Mononuclear cell (primary cell): ENCODE results near the gene CXorf65. TPM values are rescaled to one million over a fixed set of nuclear protein-coding genes. Genes with fewer than 3 reads are reported as not detected.

Experiments
- H3K27me3 ChIP-seq: 2 replicates; pipeline ENCODE4 v1.6.0; 2011; ENCODE audit warnings: low read length, control low read depth; ENCODE audit not compliant: insufficient read depth
- H3K4me1 ChIP-seq: 2 replicates; pipeline ENCODE4 v1.5.1; 2011; ENCODE audit warnings: mild to moderate bottlenecking, low read length, control low read depth; ENCODE audit not compliant: insufficient read depth
- H3K4me3 ChIP-seq: 2 replicates; pipeline ENCODE4 v1.5.1; 2011; ENCODE audit warnings: mild to moderate bottlenecking, low read length, moderate library complexity
- H3K9me3 ChIP-seq: 2 replicates; pipeline ENCODE4 v1.5.1; 2011; ENCODE audit warnings: low read depth, mild to moderate bottlenecking, control low read depth, low read length
- total RNA-seq: library from RNA; depleted of rRNA; stranded (reverse); fragments of >200 nt; gene quantifications from one replicate; pipeline ENCODE4 v1.2.3, GENCODE V29; 2012

Gene CXorf65
- total RNA-seq, 1 donor: 22.4 TPM

- peaks cover 32% of the 10 kb centered on the region for H3K4me1 ChIP-seq
- H3K27me3 ChIP-seq: no peaks in the 10 kb centered on the region
- H3K4me3 ChIP-seq: peak overlapping the region; percentile 63
- H3K9me3 ChIP-seq: no peaks in the 10 kb centered on the region
Measured at GRCh38 chrX:71095981-71096759, 10.4 kb downstream of the CXorf65 start.

DNA sequence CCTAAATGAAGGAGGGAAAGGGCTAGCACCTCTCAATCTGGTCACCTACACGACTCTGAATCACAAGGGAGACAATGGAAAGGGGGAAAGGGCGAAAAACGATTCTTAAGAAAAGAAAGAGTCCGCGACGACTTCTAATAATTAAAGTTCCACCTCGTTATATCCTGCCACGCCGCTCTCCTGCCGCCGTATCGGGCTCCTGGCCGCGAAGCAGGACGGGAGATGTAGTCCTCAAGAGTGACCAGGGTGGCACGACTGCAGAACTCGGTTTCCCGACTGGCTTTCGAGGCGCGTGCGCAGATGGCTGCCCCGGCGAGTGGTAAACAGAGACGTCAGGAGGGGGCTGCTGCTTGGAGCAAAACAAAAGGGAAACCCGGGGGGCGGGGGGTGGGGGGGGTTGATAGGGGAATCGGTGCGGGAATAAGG, 11.0 kb downstream of the CXorf65 start, which contains the start of gene FOXO4:
Gene FOXO4 (plus strand): TSS at position 297 of the 426 bp plus-strand sequence. CDS start 678 bp downstream, outside the sequence.
- Histone ChIP-seq H3K9me3 (no peaks in the 10 kb centered on the region), H3K4me3 (peak within 1 kb of the TSS; percentile 63), H3K27me3 (no peaks in the 10 kb centered on the region), H3K4me1 (peaks cover 32% of the 10 kb centered on the region)

DNA sequence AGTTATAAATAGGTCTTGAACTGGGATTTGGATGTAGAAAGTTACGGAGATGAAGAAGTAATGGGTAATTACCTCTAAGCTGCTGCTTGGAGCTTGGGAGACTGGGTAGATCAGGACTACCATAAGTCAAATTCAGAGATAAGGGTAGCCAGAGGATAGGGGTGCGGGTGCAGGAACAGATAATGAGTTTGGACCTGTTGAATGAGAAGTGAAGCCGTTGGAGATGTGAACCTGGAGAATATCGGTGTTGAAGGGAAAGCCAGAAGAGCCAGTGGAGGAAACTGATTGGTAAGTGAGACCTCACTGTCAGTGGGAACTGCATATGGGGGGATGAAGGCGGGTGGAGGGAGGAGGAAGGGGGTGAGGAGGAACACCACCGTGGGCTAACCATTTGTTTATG, 11.5 kb downstream of the CXorf65 start:
- Histone ChIP-seq H3K9me3 (no peaks in the 10 kb centered on the region), H3K4me3 (peak overlapping the region; percentile 41), H3K27me3 (no peaks in the 10 kb centered on the region), H3K4me1 (peaks cover 32% of the 10 kb centered on the region)

- Histone ChIP-seq H3K9me3 (no peaks in the 10 kb centered on the region), H3K4me1 (peaks cover 4% of the 10 kb centered on the region), H3K27me3 (no peaks in the 10 kb centered on the region), H3K4me3 (no peak overlapping the region)
Measured at GRCh38 chrX:71091263-71091662, 15.3 kb downstream of the CXorf65 start.

GRCh38 chrX:71085900-71086299, 20.6 kb downstream of the CXorf65 start:
- H3K27me3 ChIP-seq: no peaks in the 10 kb centered on the region
- H3K4me1 ChIP-seq: no peaks in the 10 kb centered on the region
- H3K9me3 ChIP-seq: no peaks in the 10 kb centered on the region
- no peak overlapping the region for H3K4me3 ChIP-seq

DNA sequence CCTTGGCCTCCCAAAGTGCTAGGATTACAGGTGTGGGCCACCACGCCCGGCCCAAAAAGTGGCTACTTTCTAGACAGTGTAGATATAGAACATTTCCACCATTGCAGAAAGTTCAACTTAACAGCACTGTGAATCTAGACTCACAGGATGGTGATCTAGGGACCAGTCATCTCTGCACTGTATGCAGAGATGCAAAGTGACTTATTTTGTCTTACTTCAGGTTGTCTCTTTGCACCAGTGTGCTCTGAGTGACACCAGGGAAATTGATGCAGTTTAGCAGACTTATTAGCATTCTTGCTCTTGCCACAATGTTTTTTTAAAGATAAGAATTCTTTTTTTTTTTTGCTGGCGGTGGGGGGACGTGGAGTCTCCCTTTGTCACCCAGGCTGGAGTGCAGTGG, 23.7 kb downstream of the CXorf65 start:
- H3K4me1 ChIP-seq: no peaks in the 10 kb centered on the region
- no peaks in the 10 kb centered on the region for H3K27me3 ChIP-seq
- H3K4me3 ChIP-seq: no peak overlapping the region

GRCh38 chrX:71082124-71082647, 24.4 kb downstream of the CXorf65 start:
- Histone ChIP-seq H3K9me3 (no peaks in the 10 kb centered on the region), H3K4me3 (no peak overlapping the region), H3K27me3 (no peaks in the 10 kb centered on the region)

More for the DNA sequence above, 23.7 kb downstream of the CXorf65 start:
- no peaks in the 10 kb centered on the region for H3K9me3 ChIP-seq

DNA sequence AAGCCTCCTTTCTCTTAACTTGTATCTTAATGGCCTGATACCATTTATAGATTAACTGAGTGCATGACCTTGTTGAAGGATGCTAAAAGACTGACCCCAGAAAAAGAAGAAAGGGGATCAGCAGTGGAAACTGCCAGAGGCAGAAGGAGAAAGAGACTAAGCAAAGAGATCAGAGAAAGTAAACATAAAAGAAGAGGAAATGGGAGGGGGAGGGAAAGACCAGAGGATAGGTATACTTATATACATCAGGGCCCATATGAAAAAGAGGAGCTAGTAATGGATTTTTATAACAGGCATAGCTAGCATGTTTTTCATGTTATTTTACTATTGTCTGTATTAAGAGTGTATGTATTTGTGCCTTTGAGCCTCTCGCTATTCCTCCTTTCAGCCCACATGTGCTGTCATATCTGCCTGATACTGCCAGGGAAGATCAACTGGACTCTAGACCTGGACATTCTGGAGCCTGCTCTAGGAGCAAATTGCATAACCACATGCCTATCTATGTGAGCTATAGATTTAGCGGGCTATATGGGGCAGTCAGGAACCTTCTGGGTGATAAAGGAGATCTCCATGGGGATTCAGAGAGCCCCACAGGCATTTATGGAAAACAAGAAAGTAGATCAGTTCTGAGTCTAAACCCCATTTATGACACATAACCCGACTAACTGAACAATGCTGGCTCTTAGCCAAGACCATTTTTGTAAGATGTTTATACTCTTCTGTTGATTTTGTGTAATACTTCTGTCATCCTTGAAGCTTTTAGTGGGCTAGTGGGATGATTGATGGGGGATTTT, 25.0 kb downstream of the CXorf65 start:
- no peaks in the 10 kb centered on the region for H3K4me1 ChIP-seq
- H3K27me3 ChIP-seq: no peaks in the 10 kb centered on the region
- H3K4me3 ChIP-seq: no peak overlapping the region
- H3K9me3 ChIP-seq: no peaks in the 10 kb centered on the region

More at GRCh38 chrX:71082124-71082647, 24.4 kb downstream of the CXorf65 start:
- no peaks in the 10 kb centered on the region for H3K4me1 ChIP-seq

GRCh38 chrX:71070531-71070930, 36.0 kb downstream of the CXorf65 start:
- Histone ChIP-seq H3K27me3 (no peaks in the 10 kb centered on the region), H3K9me3 (no peaks in the 10 kb centered on the region), H3K4me3 (no peak overlapping the region), H3K4me1 (peaks cover 21% of the 10 kb centered on the region)

DNA sequence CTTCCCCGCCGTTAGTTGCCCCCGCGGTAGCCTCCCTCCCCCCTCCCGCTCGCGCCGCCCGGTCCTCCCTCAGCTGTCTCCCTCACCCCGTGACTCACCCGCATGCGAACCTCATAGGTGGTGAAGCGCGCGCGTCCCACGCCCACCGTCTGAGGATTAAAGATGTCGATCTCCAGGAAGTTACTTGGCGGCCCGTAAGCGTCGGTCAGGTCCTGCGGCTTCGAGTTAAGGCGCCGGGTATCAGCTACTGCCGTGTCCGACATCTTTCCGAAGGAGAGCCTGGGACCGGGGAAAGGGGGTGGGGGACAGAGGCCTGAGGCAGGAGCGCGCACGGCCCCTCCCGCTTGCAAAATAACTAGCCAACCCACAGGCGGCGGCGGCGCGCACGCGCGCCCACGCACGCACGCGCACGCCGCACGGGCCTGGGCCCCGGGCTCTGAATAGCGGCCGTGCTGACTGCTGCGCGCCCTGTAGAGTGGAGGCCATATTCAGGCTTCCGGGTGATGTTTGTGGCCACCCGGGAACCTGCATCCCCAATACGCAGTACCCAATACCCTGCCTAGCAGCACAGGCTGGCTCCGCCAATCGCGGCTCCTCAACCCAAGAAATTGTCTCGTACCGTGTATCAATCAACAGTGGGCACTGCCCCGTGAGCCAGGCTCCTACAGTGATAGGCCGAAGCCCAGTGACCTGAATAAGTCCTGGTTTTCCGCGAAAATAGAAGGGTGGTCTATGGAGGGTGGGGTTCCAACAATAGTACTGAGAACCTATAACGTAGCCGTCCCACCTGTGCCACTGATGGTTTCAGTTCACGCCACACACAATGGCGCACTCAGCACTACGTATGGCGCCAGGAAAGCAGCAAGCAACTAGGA, 38.3 kb downstream of the CXorf65 start, which contains the start of gene SNX12:
Gene SNX12 (minus strand): TSS at position 291 of the 875 bp plus-strand sequence. CDS start 28 bp downstream, at position 263.
- H3K27me3 ChIP-seq: no peaks in the 10 kb centered on the region

GRCh38 chrX:71067712-71068043, 38.9 kb downstream of the CXorf65 start:
- Histone ChIP-seq H3K4me3 (peak overlapping the region; percentile 66), H3K4me1 (peaks cover 12% of the 10 kb centered on the region), H3K9me3 (no peaks in the 10 kb centered on the region), H3K27me3 (no peaks in the 10 kb centered on the region)

More for the DNA sequence above, 38.3 kb downstream of the CXorf65 start, which contains the start of gene SNX12:
- H3K4me3 ChIP-seq: peak within 1 kb of the TSS; percentile 66
- H3K9me3 ChIP-seq: no peaks in the 10 kb centered on the region
- H3K4me1 ChIP-seq: peaks cover 15% of the 10 kb centered on the region

DNA sequence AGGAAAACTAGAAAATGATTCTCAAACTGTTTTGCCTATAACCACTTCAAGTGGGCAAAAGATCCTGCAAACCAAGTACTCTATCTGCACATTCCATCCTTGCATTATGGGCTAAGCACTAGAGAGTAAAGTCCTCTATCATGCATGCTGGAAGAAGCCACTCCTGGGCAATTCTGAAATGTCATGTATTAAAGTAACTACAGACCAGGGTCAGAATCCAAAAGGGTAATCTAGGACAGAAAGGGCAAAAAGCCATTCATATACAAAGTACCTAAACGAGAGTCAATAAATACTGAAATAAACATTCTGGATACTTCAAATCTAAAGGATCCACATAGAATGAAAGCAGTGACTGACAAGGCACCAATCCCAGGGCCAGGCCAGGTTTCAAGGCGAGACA, 39.5 kb downstream of the CXorf65 start:
- Histone ChIP-seq H3K4me1 (peaks cover 12% of the 10 kb centered on the region), H3K4me3 (peak overlapping the region; percentile 66), H3K27me3 (no peaks in the 10 kb centered on the region), H3K9me3 (no peaks in the 10 kb centered on the region)

- H3K27me3 ChIP-seq: no peaks in the 10 kb centered on the region
- peaks cover 20% of the 10 kb centered on the region for H3K4me1 ChIP-seq
- H3K9me3 ChIP-seq: no peaks in the 10 kb centered on the region
- H3K4me3 ChIP-seq: no peak overlapping the region
Measured at GRCh38 chrX:71060127-71060526, 46.4 kb downstream of the CXorf65 start.

- no peaks in the 10 kb centered on the region for H3K27me3 ChIP-seq
- no peaks in the 10 kb centered on the region for H3K9me3 ChIP-seq
- H3K4me1 ChIP-seq: peaks cover 24% of the 10 kb centered on the region
- H3K4me3 ChIP-seq: no peak overlapping the region
Measured at GRCh38 chrX:71057848-71058530, 48.6 kb downstream of the CXorf65 start.
